Posterior vena cava (tissue), 2 donors: ENCODE measurements around the gene PNMA6F. TPM values are rescaled to one million over a fixed set of nuclear protein-coding genes. Genes with fewer than 3 reads are reported as not detected.

Source experiments
- total RNA-seq, 2 donors: library from RNA; stranded (reverse); fragmentation: NEBNext Ultra II Directional; extraction: Animal tissue kit (Norgen Biotek cat#: 25700); gene quantifications; one replicate each; pipeline ENCODE4 v1.2.1, GENCODE V29; 2021
- donor health status: DM: yes; HTN: yes; CAD: no.
- donor health status: DM: yes; HTN: yes; CAD: no.

The PNMA6F gene
- total RNA-seq, 2 donors from 2014 or later = not detected

Other genes starting within 250 kb of the PNMA6F start
- 1 to 10 TPM; 1.4 to 1.5 TPM for gene PNMA6A, start 249.3 kb downstream of the PNMA6F start, total RNA-seq
- gene MAGEA1, start 142.5 kb downstream of the PNMA6F start, total RNA-seq = not detected
- 10 to 100 TPM in 1 of 2 donors, 1 to 10 TPM in 1; 9.9 to 10.8 TPM for gene ZNF275, start 12.4 kb upstream of the PNMA6F start, total RNA-seq
- gene PNMA6E, start 79.6 kb upstream of the PNMA6F start, total RNA-seq = not detected
- under 1 TPM; 0.65 to 0.90 TPM for gene ZFP92, start 89.7 kb upstream of the PNMA6F start, total RNA-seq
- 1 to 10 TPM in 1 of 2 donors, under 1 TPM in 1; 0.48 to 1.9 TPM for gene TREX2, start 124.3 kb upstream of the PNMA6F start, total RNA-seq
- gene HAUS7, start 148.8 kb upstream of the PNMA6F start, total RNA-seq = 10 to 100 TPM; 23.5 to 30.1 TPM
- gene BGN, start 173.2 kb upstream of the PNMA6F start, total RNA-seq = 100 to 1,000 TPM; 392 to 743 TPM
- under 1 TPM in 1 of 2 donors, not detected in 1; 0.19 TPM for gene ATP2B3, start 195.9 kb upstream of the PNMA6F start, total RNA-seq